Common myeloid progenitor, CD34-positive (primary cell): ENCODE results near the gene CAB39.

Experiments used
- CTCF ChIA-PET: fragments of 350-600 bp; sonication (Branson Sonifier 250); formaldehyde crosslinking; loops from one replicate; lab custom pipeline; 2021; ENCODE audit warnings: antibody characterized with exemption; lab: Charles Lee
- POLR2A ChIA-PET: fragments of 350-600 bp; sonication (Branson Sonifier 250); formaldehyde crosslinking; loops from one replicate; lab custom pipeline; 2021; ENCODE audit warnings: antibody characterized with exemption; lab: Charles Lee
- DNase-seq, 3 donors: peaks; one replicate each; pipeline versions ENCODE4 v3.0.0 to v3.0.0-alpha.2; 2013
- H3K27ac ChIP-seq, 2 experiments: 1 replicate in 1 of 2; 2 replicates in 1 of 2; pipeline ENCODE4 v1.7.0; 2013; ENCODE audit warnings: inconsistent platforms in 2 of 2, low read length in 2 of 2, mild to moderate bottlenecking in 2 of 2, low read depth in 1 of 2, moderate library complexity in 1 of 2; ENCODE audit not compliant: severe bottlenecking in 2 of 2, insufficient read depth in 1 of 2, poor library complexity in 1 of 2
- H3K27me3 ChIP-seq, 5 experiments: replicated peaks in 2 of 5; 1 replicate in 3 of 5; 2 replicates in 2 of 5; pipeline versions ENCODE4 v1.6.1 to v1.7.0; 2013; ENCODE audit warnings: low read length in 4 of 5, mild to moderate bottlenecking in 2 of 5, moderate library complexity in 2 of 5, inconsistent platforms in 1 of 5; ENCODE audit not compliant: insufficient read depth in 5 of 5, control insufficient read depth in 4 of 5
- H3K36me3 ChIP-seq, 4 experiments: 1 replicate in 2 of 4; 2 replicates in 2 of 4; pipeline versions ENCODE4 v1.6.1 to v1.7.0; 2013; ENCODE audit warnings: low read length in 3 of 4, control low read depth in 1 of 4, mild to moderate bottlenecking in 1 of 4; ENCODE audit not compliant: control insufficient read depth in 4 of 4, insufficient read depth in 4 of 4
- H3K4me1 ChIP-seq, 4 experiments: 1 replicate in 3 of 4; 2 replicates in 1 of 4; pipeline versions ENCODE4 v1.6.1 to v1.7.1; 2013; ENCODE audit warnings: low read length in 3 of 4, mild to moderate bottlenecking in 3 of 4, control low read depth in 1 of 4, inconsistent platforms in 1 of 4, moderate library complexity in 1 of 4; ENCODE audit not compliant: control insufficient read depth in 4 of 4, insufficient read depth in 4 of 4; ENCODE audit errors: control extremely low read depth in 1 of 4
- H3K4me3 ChIP-seq, 7 experiments: 1 replicate in 4 of 7; 2 replicates in 3 of 7; pipeline versions ENCODE4 v1.5.1 to v1.7.0; 2013; ENCODE audit warnings: mild to moderate bottlenecking in 7 of 7, low read length in 6 of 7, moderate library complexity in 6 of 7, inconsistent platforms in 2 of 7, low read depth in 2 of 7, control low read depth in 1 of 7; ENCODE audit not compliant: insufficient read depth in 4 of 7, control insufficient read depth in 1 of 7; ENCODE audit errors: extremely low read depth in 1 of 7
- H3K9me3 ChIP-seq, 5 experiments: 1 replicate in 4 of 5; 2 replicates in 1 of 5; pipeline versions ENCODE4 v1.6.1 to v1.7.1; 2013; ENCODE audit warnings: low read length in 4 of 5, mild to moderate bottlenecking in 2 of 5, inconsistent platforms in 1 of 5, low read depth in 1 of 5, moderate library complexity in 1 of 5; ENCODE audit not compliant: control insufficient read depth in 4 of 5, insufficient read depth in 2 of 5; ENCODE audit errors: control extremely low read depth in 1 of 5
- WGBS: methylation state at CpG from one replicate; pipeline ENCODE4 v1.1.5; 2013; ENCODE audit not compliant: insufficient coverage; 5-methylcytosine and 5-hydroxymethylcytosine counted together

CAB39 gene

GRCh38 chr2:230668184-230668938 is 44.3 kb upstream of the CAB39 start:
- Histone ChIP-seq H3K4me1 (peaks cover 14 to 65% (median 52%) of the 10 kb centered on the region in 4 experiments), H3K36me3 (no peaks in the 10 kb centered on the region), H3K27me3 (peaks cover 0 to 4% (median 3%) of the 10 kb centered on the region in 5 experiments), H3K4me3 (no peak overlapping the region), H3K9me3 (no peaks in the 10 kb centered on the region), H3K27ac (no peak overlapping the region)
- WGBS, result 37% methylated on average over 10 of the region's 12 CpGs
- POLR2A ChIA-PET, result no interaction called here
- peak in 2 of 3 donors; percentile 48 to 58 for DNase-seq
- CTCF ChIA-PET, result interaction anchor here (1.3 to 3.9 kb wide), 3 partner anchors 8 to 59 kb away, joined by 4 to 17 read pairs (median 9); no protein-coding TSS in a partner anchor

- Histone ChIP-seq H3K4me1 (peaks cover 14 to 60% (median 50%) of the 10 kb centered on the region in 4 experiments), H3K27me3 (peaks cover 0 to 4% (median 3%) of the 10 kb centered on the region in 5 experiments), H3K36me3 (no peaks in the 10 kb centered on the region), H3K9me3 (no peaks in the 10 kb centered on the region), H3K27ac (no peak overlapping the region), H3K4me3 (no peak overlapping the region)
- DNase-seq, result peak in 1 of 3 donors; percentile 9
- no CpG with 5 or more reads among the region's 2 CpGs for WGBS
- CTCF ChIA-PET, result interaction anchor here (1.3 to 3.9 kb wide), 3 partner anchors 8 to 58 kb away, joined by 4 to 17 read pairs (median 9); no protein-coding TSS in a partner anchor
- POLR2A ChIA-PET, result no interaction called here
Observed at GRCh38 chr2:230668939-230669303, 43.7 kb upstream of the CAB39 start.

GRCh38 chr2:230669386-230669950 is 43.2 kb upstream of the CAB39 start:
- POLR2A ChIA-PET, result no interaction called here
- CTCF ChIA-PET, result interaction anchor here (1.3 to 3.9 kb wide), 3 partner anchors 9 to 58 kb away, joined by 4 to 17 read pairs (median 9); no protein-coding TSS in a partner anchor
- no peak overlapping the region for H3K27ac ChIP-seq
- H3K36me3 ChIP-seq, result no peaks in the 10 kb centered on the region
- DNase-seq, result peak in 1 of 3 donors; percentile 19
- 86% methylated on average over 8 of the region's 8 CpGs for WGBS
- peaks cover 14 to 54% (median 45%) of the 10 kb centered on the region in 4 experiments for H3K4me1 ChIP-seq
- H3K4me3 ChIP-seq, result no peak overlapping the region
- no peaks in the 10 kb centered on the region for H3K9me3 ChIP-seq
- peaks cover 0 to 4% (median 3%) of the 10 kb centered on the region in 5 experiments for H3K27me3 ChIP-seq

- no peak overlapping the region for H3K27ac ChIP-seq
- no peak overlapping the region for H3K4me3 ChIP-seq
- CTCF ChIA-PET, result interaction anchor here (1.4 to 3.9 kb wide), 2 partner anchors 10 to 13 kb away, joined by 4 to 17 read pairs; no protein-coding TSS in a partner anchor
- 86% methylated on average over 1 of the region's 4 CpGs for WGBS
- DNase-seq, result no peak
- POLR2A ChIA-PET, result no interaction called here
- peaks cover 0 to 3% (median 0%) of the 10 kb centered on the region in 5 experiments for H3K27me3 ChIP-seq
- peaks cover 12 to 38% (median 30%) of the 10 kb centered on the region in 4 experiments for H3K4me1 ChIP-seq
- H3K36me3 ChIP-seq, result no peaks in the 10 kb centered on the region
- no peaks in the 10 kb centered on the region for H3K9me3 ChIP-seq
Observed at GRCh38 chr2:230671117-230671516, 41.5 kb upstream of the CAB39 start.

- WGBS, result 97% methylated on average over 10 of the region's 12 CpGs
- Histone ChIP-seq H3K36me3 (no peaks in the 10 kb centered on the region), H3K4me3 (no peak overlapping the region), H3K4me1 (peaks cover 10 to 25% (median 20%) of the 10 kb centered on the region in 4 experiments), H3K27ac (no peak overlapping the region), H3K9me3 (peaks cover 0 to 1% (median 0%) of the 10 kb centered on the region in 5 experiments), H3K27me3 (peaks cover 0 to 5% (median 0%) of the 10 kb centered on the region in 5 experiments)
- no peak for DNase-seq
- CTCF ChIA-PET, result no interaction called here
- POLR2A ChIA-PET, result no interaction called here
Observed at GRCh38 chr2:230672836-230673235, 39.8 kb upstream of the CAB39 start.

- CTCF ChIA-PET, result interaction anchor here (1.1 kb wide), 1 partner anchor 22 kb away, joined by 3 read pairs; no protein-coding TSS in a partner anchor
- DNase-seq, result no peak
- Histone ChIP-seq H3K36me3 (no peaks in the 10 kb centered on the region), H3K27ac (no peak overlapping the region), H3K4me1 (peaks cover 3 to 12% (median 6%) of the 10 kb centered on the region in 4 experiments), H3K4me3 (no peak overlapping the region), H3K9me3 (peaks cover 0 to 7% (median 3%) of the 10 kb centered on the region in 5 experiments), H3K27me3 (peaks cover 0 to 5% (median 0%) of the 10 kb centered on the region in 5 experiments)
- WGBS, result 100% methylated on average over 2 of the region's 2 CpGs
- POLR2A ChIA-PET, result no interaction called here
Observed at GRCh38 chr2:230674401-230674800, 38.2 kb upstream of the CAB39 start.
